ENCODE data around the gene RPL36.

DNA sequence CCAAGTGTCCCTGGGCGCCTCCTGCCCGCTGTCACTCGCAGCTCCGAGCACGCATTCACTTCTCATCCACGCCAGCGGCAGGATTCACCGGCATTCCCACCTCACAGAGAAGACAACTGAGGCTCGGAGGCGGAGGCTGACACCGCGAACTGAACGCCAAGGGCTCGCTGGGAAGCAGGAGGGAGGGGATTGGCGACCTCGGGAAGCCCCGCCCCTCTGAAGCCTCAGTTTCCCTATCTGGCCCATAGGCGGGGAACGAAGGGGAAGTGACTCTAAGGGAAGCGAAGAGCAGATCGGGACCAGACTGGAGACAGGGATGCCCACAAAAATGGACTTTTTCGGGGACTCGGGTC, 10.0 kb upstream of the RPL36 start:
- TF ChIP-seq, protein P1, sequence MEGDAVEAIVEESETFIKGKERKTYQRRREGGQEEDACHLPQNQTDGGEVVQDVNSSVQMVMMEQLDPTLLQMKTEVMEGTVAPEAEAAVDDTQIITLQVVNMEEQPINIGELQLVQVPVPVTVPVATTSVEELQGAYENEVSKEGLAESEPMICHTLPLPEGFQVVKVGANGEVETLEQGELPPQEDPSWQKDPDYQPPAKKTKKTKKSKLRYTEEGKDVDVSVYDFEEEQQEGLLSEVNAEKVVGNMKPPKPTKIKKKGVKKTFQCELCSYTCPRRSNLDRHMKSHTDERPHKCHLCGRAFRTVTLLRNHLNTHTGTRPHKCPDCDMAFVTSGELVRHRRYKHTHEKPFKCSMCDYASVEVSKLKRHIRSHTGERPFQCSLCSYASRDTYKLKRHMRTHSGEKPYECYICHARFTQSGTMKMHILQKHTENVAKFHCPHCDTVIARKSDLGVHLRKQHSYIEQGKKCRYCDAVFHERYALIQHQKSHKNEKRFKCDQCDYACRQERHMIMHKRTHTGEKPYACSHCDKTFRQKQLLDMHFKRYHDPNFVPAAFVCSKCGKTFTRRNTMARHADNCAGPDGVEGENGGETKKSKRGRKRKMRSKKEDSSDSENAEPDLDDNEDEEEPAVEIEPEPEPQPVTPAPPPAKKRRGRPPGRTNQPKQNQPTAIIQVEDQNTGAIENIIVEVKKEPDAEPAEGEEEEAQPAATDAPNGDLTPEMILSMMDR (conservative IDR thresholded peaks at IDR 0.05; ENCODE audit: low read length), result no peak
- TF ChIP-seq EZH2phosphoT487 (IDR thresholded peaks at IDR 0.05; ENCODE audit: borderline replicate concordance), result no peak

All from Loucy (cell line).